ENCODE results near the gene TUB.

Gene TUB

GRCh38 chr11:8105133-8105532 lies 24.1 kb downstream of the TUB start:
- DNase-seq (ENCODE audit: low read depth in 3 of 3, low spot score in 1 of 3), result no peak

- no peak for DNase-seq (ENCODE audit: low read depth in 3 of 3, low spot score in 1 of 3)
Observed at GRCh38 chr11:8105666-8106065, 24.7 kb downstream of the TUB start.

- no peak for DNase-seq (ENCODE audit: low read depth in 3 of 3, low spot score in 1 of 3)
Observed at GRCh38 chr11:8106679-8107078, 25.7 kb downstream of the TUB start.

GRCh38 chr11:8107642-8108041 lies 26.6 kb downstream of the TUB start:
- DNase-seq (ENCODE audit: low read depth in 3 of 3, low spot score in 1 of 3), result no peak

GRCh38 chr11:8108421-8108820 lies 27.4 kb downstream of the TUB start:
- no peak for DNase-seq (ENCODE audit: low read depth in 3 of 3, low spot score in 1 of 3)

- no peak for DNase-seq (ENCODE audit: low read depth in 3 of 3, low spot score in 1 of 3)
Observed at GRCh38 chr11:8109675-8110074, 28.7 kb downstream of the TUB start.

- no peak for DNase-seq (ENCODE audit: low read depth in 3 of 3, low spot score in 1 of 3)
Observed at GRCh38 chr11:8110396-8110795, 29.4 kb downstream of the TUB start.

GRCh38 chr11:8111636-8112035 lies 30.6 kb downstream of the TUB start:
- no peak for DNase-seq (ENCODE audit: low read depth in 3 of 3, low spot score in 1 of 3)

- no peak for DNase-seq (ENCODE audit: low read depth in 3 of 3, low spot score in 1 of 3)
Observed at GRCh38 chr11:8122173-8122764, 41.3 kb downstream of the TUB start.

- no peak for DNase-seq (ENCODE audit: low read depth in 3 of 3, low spot score in 1 of 3)
Observed at GRCh38 chr11:8126649-8127289, 45.8 kb downstream of the TUB start.

GRCh38 chr11:8127447-8127846 lies 46.4 kb downstream of the TUB start:
- DNase-seq (ENCODE audit: low read depth in 3 of 3, low spot score in 1 of 3), result no peak

GRCh38 chr11:8138526-8138925 lies 57.5 kb downstream of the TUB start:
- no peak for DNase-seq (ENCODE audit: low read depth in 3 of 3, low spot score in 1 of 3)

GRCh38 chr11:8149726-8150125 lies 68.7 kb downstream of the TUB start:
- DNase-seq (ENCODE audit: low read depth in 3 of 3, low spot score in 1 of 3), result no peak

Measured in stimulated activated CD4-positive, alpha-beta T cell treated with anti-CD3 and anti-CD28 coated beads, TNF-alpha, amount 100 ng/mL, for 1 hour (primary cell).